CD4-positive, alpha-beta T cell (primary cell): ENCODE results near the gene CEP135. TPM values are rescaled to one million over a fixed set of nuclear protein-coding genes. Genes with fewer than 3 reads are reported as not detected.

Source experiments
- ATAC-seq: fragments of 200-7000 bp; cut with Tn5 transposase; one replicate; pipeline ENCODE4 v1.10.0; 2022; ENCODE audit warnings: mild to moderate bottlenecking; ENCODE audit not compliant: poor library complexity
- CTCF ChIA-PET: fragments of 350-600 bp; sonication (Branson Sonifier 250); formaldehyde crosslinking; loops from one replicate; lab custom pipeline; 2021; ENCODE audit warnings: antibody characterized with exemption, inconsistent platforms; lab: Charles Lee
- POLR2A ChIA-PET: fragments of 350-600 bp; sonication (Branson Sonifier 250); formaldehyde crosslinking; loops from one replicate; lab custom pipeline; 2021; ENCODE audit warnings: antibody characterized with exemption, inconsistent platforms; lab: Charles Lee
- DNase-seq, 14 experiments: peaks; one replicate each; pipeline ENCODE4 v3.0.0-alpha.2; 2013 to 2020; ENCODE audit warnings: mixed read lengths in 2 of 14
- H3K27ac ChIP-seq, 2 donors: one replicate each; pipeline versions ENCODE4 v1.5.1 to v1.7.0; 2013; ENCODE audit warnings: low read length in 2 of 2, low read depth in 1 of 2, mild to moderate bottlenecking in 1 of 2
- H3K27me3 ChIP-seq, 2 experiments: 1 replicate in 1 of 2; 2 replicates in 1 of 2; pipeline versions ENCODE4 v1.6.1 to v1.7.0; 2013; ENCODE audit warnings: low read length in 2 of 2, control low read depth in 1 of 2, mild to moderate bottlenecking in 1 of 2, moderate library complexity in 1 of 2; ENCODE audit not compliant: insufficient read depth in 2 of 2, control insufficient read depth in 1 of 2
- H3K36me3 ChIP-seq: one replicate; pipeline ENCODE4 v1.6.1; 2013; ENCODE audit warnings: low read length, control low read depth; ENCODE audit not compliant: insufficient read depth
- H3K4me1 ChIP-seq: one replicate; pipeline ENCODE4 v1.6.1; 2013; ENCODE audit warnings: low read length, control low read depth; ENCODE audit not compliant: insufficient read depth
- H3K4me3 ChIP-seq: one replicate; pipeline ENCODE4 v1.5.1; 2013; ENCODE audit warnings: mild to moderate bottlenecking, low read length, moderate library complexity
- H3K9me3 ChIP-seq, 2 experiments: 1 replicate in 1 of 2; 2 replicates in 1 of 2; pipeline versions ENCODE4 v1.6.1 to v1.7.0; 2013; ENCODE audit warnings: low read length in 2 of 2, mild to moderate bottlenecking in 2 of 2, control low read depth in 1 of 2, moderate library complexity in 1 of 2; ENCODE audit not compliant: control insufficient read depth in 1 of 2, insufficient read depth in 1 of 2
- H3K27ac Mint-ChIP-seq: one replicate; pipeline ENCODE4 v1.8.0; 2020; ENCODE audit warnings: mixed read lengths
- H3K27me3 Mint-ChIP-seq: one replicate; pipeline ENCODE4 v1.8.0; 2021; ENCODE audit warnings: mixed read lengths
- H3K36me3 Mint-ChIP-seq: one replicate; pipeline ENCODE4 v1.8.0; 2021; ENCODE audit warnings: low read depth, mixed read lengths
- H3K4me1 Mint-ChIP-seq: one replicate; pipeline ENCODE4 v1.8.0; 2021; ENCODE audit warnings: low read depth, mixed read lengths
- H3K4me3 Mint-ChIP-seq: one replicate; pipeline ENCODE4 v1.8.0; 2020; ENCODE audit warnings: mild to moderate bottlenecking, mixed read lengths
- H3K9me3 Mint-ChIP-seq: one replicate; pipeline ENCODE4 v1.8.0; 2020; ENCODE audit warnings: mixed read lengths
- CTCF ChIP-seq: fragments of 200-600 bp; IDR thresholded peaks from one replicate; pipeline ENCODE4 v1.8.0; 2022; ENCODE audit warnings: antibody characterized with exemption, mild to moderate bottlenecking
- intact Hi-C, 2 experiments: fragments of 100-400 bp; cut with DNase I in 1 of 2; cut with micrococcal nuclease in 1 of 2; formaldehyde crosslinking; loops; one replicate each; pipeline versions ENCODE4 v1.15.1 to v1.9.0; 2023 to 2025; cut with DNase I, micrococcal nuclease
- total RNA-seq, 174 experiments: library from RNA in 2 of 174; stranded (reverse) in 2 of 174; gene quantifications; one replicate each; pipeline ENCODE4 v1.2.3 and lab custom pipeline; 2021 to 2026

The CEP135 gene
- total RNA-seq, 2 experiments from 2014 or later: 19.6 to 21.0 TPM

- no peak for TF ChIP-seq CTCF
- Histone ChIP-seq H3K27ac (no peak overlapping the region), H3K4me3 (no peak overlapping the region), H3K9me3 (no peaks in the 10 kb centered on the region), H3K36me3 (peaks cover 48% of the 10 kb centered on the region), H3K27me3 (no peaks in the 10 kb centered on the region), H3K4me1 (no peaks in the 10 kb centered on the region)
- H3K27me3 Mint-ChIP-seq: no peaks in the 10 kb centered on the region
- intact Hi-C loops: no loop called here
- no peaks in the 10 kb centered on the region for H3K9me3 Mint-ChIP-seq
- H3K27ac Mint-ChIP-seq: no peak overlapping the region
- ATAC-seq (no peak), DNase-seq (no peak)
- H3K36me3 Mint-ChIP-seq: peaks cover 90% of the 10 kb centered on the region
- H3K4me1 Mint-ChIP-seq: no peaks in the 10 kb centered on the region
- H3K4me3 Mint-ChIP-seq: no peak overlapping the region
- ChIA-PET CTCF (no interaction called here), POLR2A (no interaction called here)
Observed at GRCh38 chr4:55982976-55983375, 34.2 kb downstream of the CEP135 start.

- Histone ChIP-seq H3K4me3 (no peak overlapping the region), H3K36me3 (peaks cover 26% of the 10 kb centered on the region), H3K27me3 (no peaks in the 10 kb centered on the region), H3K27ac (no peak overlapping the region), H3K9me3 (no peaks in the 10 kb centered on the region), H3K4me1 (no peaks in the 10 kb centered on the region)
- no peak overlapping the region for H3K4me3 Mint-ChIP-seq
- H3K27ac Mint-ChIP-seq: no peak overlapping the region
- H3K9me3 Mint-ChIP-seq: no peaks in the 10 kb centered on the region
- peaks cover 4% of the 10 kb centered on the region for H3K4me1 Mint-ChIP-seq
- peaks cover 80% of the 10 kb centered on the region for H3K36me3 Mint-ChIP-seq
- POLR2A ChIA-PET: no interaction called here
- intact Hi-C loops: no loop called here
- CTCF ChIA-PET: no interaction called here
- no peak for DNase-seq
- H3K27me3 Mint-ChIP-seq: no peaks in the 10 kb centered on the region
- ATAC-seq: no peak
- TF ChIP-seq CTCF: no peak
Observed at GRCh38 chr4:55989766-55990165, 41.0 kb downstream of the CEP135 start.

- DNase-seq (no peak), ATAC-seq (no peak)
- CTCF ChIA-PET: no interaction called here
- peaks cover 4% of the 10 kb centered on the region for H3K4me1 Mint-ChIP-seq
- Histone ChIP-seq H3K27ac (no peak overlapping the region), H3K4me3 (no peak overlapping the region), H3K4me1 (no peaks in the 10 kb centered on the region), H3K27me3 (no peaks in the 10 kb centered on the region), H3K36me3 (peaks cover 44% of the 10 kb centered on the region), H3K9me3 (no peaks in the 10 kb centered on the region)
- intact Hi-C loops: no loop called here
- POLR2A ChIA-PET: no interaction called here
- no peak overlapping the region for H3K4me3 Mint-ChIP-seq
- H3K36me3 Mint-ChIP-seq: peaks cover 90% of the 10 kb centered on the region
- no peaks in the 10 kb centered on the region for H3K9me3 Mint-ChIP-seq
- no peak for TF ChIP-seq CTCF
- no peaks in the 10 kb centered on the region for H3K27me3 Mint-ChIP-seq
- H3K27ac Mint-ChIP-seq: no peak overlapping the region
Observed at GRCh38 chr4:55993994-55994663, 45.4 kb downstream of the CEP135 start.
